ENCODE measurements around the gene CORO2B.

- TF ChIP-seq USF2 (IDR thresholded peaks at IDR 0.05; ENCODE audit: low read depth, low read length) (no peak), POLR2A (IDR thresholded peaks at IDR 0.05; ENCODE audit: low read depth, low read length) (no peak), BHLHE40 (IDR thresholded peaks at IDR 0.05; ENCODE audit: low read depth, low read length) (no peak), CTCF (conservative IDR thresholded peaks at IDR 0.05; ENCODE audit: low read depth, low read length) (no peak), NFE2L2 (IDR thresholded peaks at IDR 0.05; ENCODE audit: low read depth, low read length) (no peak), ELK1 (IDR thresholded peaks at IDR 0.05; ENCODE audit: borderline replicate concordance, low read depth, low read length) (no peak), RAD21 (IDR thresholded peaks at IDR 0.05; ENCODE audit: low read length) (no peak), MAZ (IDR thresholded peaks at IDR 0.05; ENCODE audit: borderline replicate concordance, low read depth, low read length) (no peak), FOS (IDR thresholded peaks at IDR 0.05; ENCODE audit: low read depth, low read length) (no peak)
These were observed 184.3 kb downstream of the CORO2B start for GRCh38 chr15:68763063-68763462.
